Smooth muscle cell (in vitro differentiated cells): ENCODE results near the gene CDCA3. TPM values are rescaled to one million over a fixed set of nuclear protein-coding genes. Genes with fewer than 3 reads are reported as not detected.

Source experiments
- DNase-seq: peaks from one replicate; lab custom pipeline; 2025; ENCODE audit not compliant: unreplicated experiment; lab: John Stamatoyannopoulos, UW
- H2AFZ ChIP-seq: fragments of 200-600 bp; sonication (generic); 2 replicates; pipeline ENCODE4 v1.6.0; 2016; ENCODE audit warnings: antibody characterized with exemption, low read depth, mild to moderate bottlenecking
- H3F3A ChIP-seq: fragments of 200-600 bp; sonication (generic); 2 replicates; pipeline ENCODE4 v1.6.0; 2017; ENCODE audit warnings: antibody characterized with exemption, low read depth
- H3K27ac ChIP-seq: fragments of 200-600 bp; sonication (generic); 2 replicates; pipeline ENCODE4 v1.5.1; 2016; ENCODE audit warnings: low read depth, mild to moderate bottlenecking
- H3K27me3 ChIP-seq: fragments of 200-600 bp; sonication (generic); 2 replicates; pipeline ENCODE4 v1.6.1; 2016; ENCODE audit warnings: low read depth, mild to moderate bottlenecking
- H3K36me3 ChIP-seq: fragments of 200-600 bp; sonication (generic); 2 replicates; pipeline ENCODE4 v1.5.1; 2016; ENCODE audit warnings: low read depth
- H3K4me1 ChIP-seq: fragments of 200-600 bp; sonication (generic); 2 replicates; pipeline ENCODE4 v1.5.1; 2016; ENCODE audit warnings: low read depth
- H3K4me2 ChIP-seq: fragments of 200-600 bp; sonication (generic); 2 replicates; pipeline ENCODE4 v1.6.0; 2016; ENCODE audit warnings: mild to moderate bottlenecking
- H3K4me3 ChIP-seq: fragments of 200-600 bp; sonication (generic); 2 replicates; pipeline ENCODE4 v1.5.1; 2016; ENCODE audit warnings: mild to moderate bottlenecking
- H3K79me2 ChIP-seq: fragments of 200-600 bp; sonication (generic); 2 replicates; pipeline ENCODE4 v1.6.0; 2016; ENCODE audit warnings: low read depth, mild to moderate bottlenecking
- H3K9ac ChIP-seq: fragments of 200-600 bp; sonication (generic); 2 replicates; pipeline ENCODE4 v1.6.0; 2016; ENCODE audit warnings: low read depth
- H3K9me3 ChIP-seq: fragments of 200-600 bp; sonication (generic); replicated peaks from 2 replicates; pipeline ENCODE4 v1.5.1; 2016; ENCODE audit warnings: low read depth
- H4K20me1 ChIP-seq: fragments of 200-600 bp; sonication (generic); 2 replicates; pipeline ENCODE4 v1.6.0; 2016; ENCODE audit warnings: low read depth
- CTCF ChIP-seq: fragments of 200-600 bp; sonication (generic); IDR thresholded peaks from 2 replicates; pipeline ENCODE4 v1.5.1; 2017; ENCODE audit warnings: borderline replicate concordance, mild to moderate bottlenecking, antibody characterized with exemption; ENCODE audit not compliant: insufficient read depth, poor library complexity, severe bottlenecking
- WGBS: methylation state at CpG from one replicate; pipeline ENCODE4 v1.1.7; 2016; ENCODE audit warnings: low lambda C conversion rate; 5-methylcytosine and 5-hydroxymethylcytosine counted together
- polyA plus RNA-seq: library from polyadenylated mRNA; unstranded; fragments of >200 nt; fragmentation: Nextera tagmentation; extraction: Ambion mirVana; gene quantifications from 2 replicates; pipeline ENCODE4 v1.2.1, GENCODE V29; 2016
- total RNA-seq: library from RNA; depleted of rRNA; stranded (reverse); fragments of >200 nt; gene quantifications from 2 replicates; pipeline ENCODE4 v1.2.3, GENCODE V29; 2014

CDCA3 gene
- total and polyA plus RNA-seq, 2 experiments from 2014 or later: 5.3 to 10.6 TPM

GRCh38 chr12:6819106-6820030 is 31.7 kb downstream of the CDCA3 start:
- Histone ChIP-seq H3F3A (no peaks in the 10 kb centered on the region), H3K27me3 (peaks cover 5% of the 10 kb centered on the region), H4K20me1 (no peaks in the 10 kb centered on the region), H3K9me3 (no peaks in the 10 kb centered on the region), H3K36me3 (no peaks in the 10 kb centered on the region), H3K4me1 (peaks cover 28% of the 10 kb centered on the region), H3K79me2 (no peaks in the 10 kb centered on the region), H3K4me3 (no peak overlapping the region), H2AFZ (no peak overlapping the region), H3K4me2 (no peak overlapping the region), H3K27ac (no peak overlapping the region), H3K9ac (no peak overlapping the region)
- no peak for TF ChIP-seq CTCF
- DNase-seq: no peak
- WGBS: 75% methylated on average over 13 of the region's 13 CpGs

- Histone ChIP-seq H3K9me3 (no peaks in the 10 kb centered on the region), H3K4me3 (no peak overlapping the region), H3K27ac (no peak overlapping the region), H3K4me2 (no peak overlapping the region), H3K27me3 (peaks cover 5% of the 10 kb centered on the region), H3K36me3 (no peaks in the 10 kb centered on the region), H4K20me1 (no peaks in the 10 kb centered on the region), H2AFZ (no peak overlapping the region), H3F3A (no peaks in the 10 kb centered on the region), H3K9ac (no peak overlapping the region), H3K4me1 (peaks cover 28% of the 10 kb centered on the region), H3K79me2 (no peaks in the 10 kb centered on the region)
- DNase-seq: no peak
- WGBS: 72% methylated on average over 5 of the region's 5 CpGs
- TF ChIP-seq CTCF: no peak
Measured at GRCh38 chr12:6818645-6819044, 32.4 kb downstream of the CDCA3 start.

GRCh38 chr12:6818222-6818621 is 32.9 kb downstream of the CDCA3 start:
- no peaks in the 10 kb centered on the region for H4K20me1 ChIP-seq
- peaks cover 25% of the 10 kb centered on the region for H3K4me1 ChIP-seq
- TF ChIP-seq CTCF: no peak
- H3K27ac ChIP-seq: no peak overlapping the region
- no peak overlapping the region for H3K4me3 ChIP-seq
- 69% methylated on average over 10 of the region's 10 CpGs for WGBS
- no peaks in the 10 kb centered on the region for H3K36me3 ChIP-seq
- H2AFZ ChIP-seq: no peak overlapping the region
- no peak for DNase-seq
- peaks cover 5% of the 10 kb centered on the region for H3K27me3 ChIP-seq
- H3K4me2 ChIP-seq: no peak overlapping the region
- no peaks in the 10 kb centered on the region for H3F3A ChIP-seq
- no peak overlapping the region for H3K9ac ChIP-seq
- no peaks in the 10 kb centered on the region for H3K9me3 ChIP-seq
- no peaks in the 10 kb centered on the region for H3K79me2 ChIP-seq
